GM18861 (cell line): ENCODE measurements around the gene ADARB2.
"Not testable (repeated sequence)": the region's sequence is repeated elsewhere in the genome, so short reads cannot be mapped to it uniquely, and the experiment has no call there.

Experiments
- ATAC-seq: cut with Tn5 transposase; IDR thresholded peaks from one replicate; pipeline ENCODE4 v1.9.1; 2021; ENCODE audit not compliant: unreplicated experiment

ADARB2 gene

GRCh38 chr10:1249142-1249920 lies 488.0 kb downstream of the ADARB2 start:
- ATAC-seq, result no peak

DNA sequence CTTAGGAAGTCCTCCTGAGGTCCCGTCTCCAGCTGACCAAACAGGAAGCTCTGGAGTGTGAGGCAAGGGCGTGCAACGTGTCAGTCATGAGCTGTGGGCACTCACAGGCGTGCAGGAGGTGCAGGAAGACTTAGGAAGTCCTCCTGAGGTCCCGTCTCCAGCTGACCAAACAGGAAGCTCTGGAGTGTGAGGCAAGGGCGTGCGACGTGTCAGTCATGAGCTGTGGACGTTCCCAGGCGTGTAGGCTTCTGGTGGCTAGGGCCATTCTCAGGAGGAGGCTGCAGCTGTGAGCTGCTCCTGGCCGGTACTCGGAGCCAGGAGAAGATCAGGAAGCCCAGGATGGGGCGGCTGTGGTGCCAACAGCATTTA lies 489.1 kb downstream of the ADARB2 start:
- ATAC-seq, result not testable (repeated sequence)

- ATAC-seq, result no peak
Observed at GRCh38 chr10:1247598-1248261, 489.6 kb downstream of the ADARB2 start.

DNA sequence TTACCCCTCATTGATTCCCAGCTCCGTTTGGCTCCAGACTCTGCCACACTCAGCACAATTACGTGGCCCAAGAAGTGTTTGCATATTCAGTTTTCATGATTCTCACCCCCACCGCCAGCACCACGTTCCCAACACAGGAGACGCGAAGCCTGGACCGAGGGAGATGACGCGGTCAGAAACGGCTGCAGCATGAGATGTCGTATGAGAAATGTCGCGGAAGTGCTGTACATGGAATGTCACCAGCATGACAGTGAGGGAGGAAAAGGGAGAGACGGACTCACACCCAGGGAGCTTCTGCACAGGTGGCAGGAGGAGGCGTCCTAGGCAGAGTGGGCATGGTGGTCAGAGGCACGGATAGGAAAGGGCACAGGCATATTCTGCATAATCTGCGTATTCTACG lies 492.8 kb downstream of the ADARB2 start:
- no peak for ATAC-seq

DNA sequence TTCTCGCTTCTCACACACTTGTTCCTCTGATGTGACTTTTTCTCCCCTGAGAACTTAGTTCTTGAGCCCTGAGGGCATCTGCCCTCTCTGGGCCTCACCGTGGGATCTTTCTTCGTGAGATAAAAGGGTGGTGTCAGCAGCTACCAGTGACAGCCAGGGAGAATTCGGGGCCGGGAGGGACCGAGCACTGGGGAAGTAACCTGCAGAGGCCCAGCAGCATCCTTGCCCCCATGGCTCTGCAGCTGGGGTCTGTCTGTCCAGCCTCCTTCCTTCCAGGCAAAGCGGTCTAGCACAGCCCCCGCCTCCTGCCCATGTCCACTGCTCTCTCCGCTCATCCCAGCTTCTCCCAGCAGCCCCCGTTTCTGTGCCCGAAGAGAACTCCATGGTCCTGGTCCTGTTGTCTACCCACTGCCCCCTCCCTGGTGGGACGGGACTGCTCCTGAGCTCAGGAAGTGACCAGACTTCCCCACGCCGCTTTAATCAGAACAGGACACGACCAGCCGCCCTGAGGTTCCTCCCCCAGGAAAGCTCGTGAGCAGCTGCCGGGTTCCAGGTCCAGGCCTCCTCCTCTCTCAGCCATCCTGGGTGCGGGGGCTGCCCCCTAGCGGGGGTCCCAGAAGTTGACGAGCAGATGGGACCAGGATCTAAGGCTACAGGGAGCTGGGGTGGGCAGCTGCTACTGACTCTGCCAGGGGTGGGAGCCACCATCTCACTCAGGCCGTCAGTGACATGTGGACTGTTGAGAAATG lies 493.7 kb downstream of the ADARB2 start:
- no peak for ATAC-seq

GRCh38 chr10:1242975-1243374 lies 494.4 kb downstream of the ADARB2 start:
- no peak for ATAC-seq

- ATAC-seq, result no peak
Observed at GRCh38 chr10:1241973-1242935, 495.1 kb downstream of the ADARB2 start.

GRCh38 chr10:1241322-1241890 lies 495.9 kb downstream of the ADARB2 start:
- ATAC-seq, result no peak

- no peak for ATAC-seq
Observed at GRCh38 chr10:1240341-1240775, 497.0 kb downstream of the ADARB2 start.

GRCh38 chr10:1233031-1233430 lies 504.3 kb downstream of the ADARB2 start:
- no peak for ATAC-seq

- ATAC-seq, result no peak
Observed at GRCh38 chr10:1232164-1232911, 505.0 kb downstream of the ADARB2 start.

DNA sequence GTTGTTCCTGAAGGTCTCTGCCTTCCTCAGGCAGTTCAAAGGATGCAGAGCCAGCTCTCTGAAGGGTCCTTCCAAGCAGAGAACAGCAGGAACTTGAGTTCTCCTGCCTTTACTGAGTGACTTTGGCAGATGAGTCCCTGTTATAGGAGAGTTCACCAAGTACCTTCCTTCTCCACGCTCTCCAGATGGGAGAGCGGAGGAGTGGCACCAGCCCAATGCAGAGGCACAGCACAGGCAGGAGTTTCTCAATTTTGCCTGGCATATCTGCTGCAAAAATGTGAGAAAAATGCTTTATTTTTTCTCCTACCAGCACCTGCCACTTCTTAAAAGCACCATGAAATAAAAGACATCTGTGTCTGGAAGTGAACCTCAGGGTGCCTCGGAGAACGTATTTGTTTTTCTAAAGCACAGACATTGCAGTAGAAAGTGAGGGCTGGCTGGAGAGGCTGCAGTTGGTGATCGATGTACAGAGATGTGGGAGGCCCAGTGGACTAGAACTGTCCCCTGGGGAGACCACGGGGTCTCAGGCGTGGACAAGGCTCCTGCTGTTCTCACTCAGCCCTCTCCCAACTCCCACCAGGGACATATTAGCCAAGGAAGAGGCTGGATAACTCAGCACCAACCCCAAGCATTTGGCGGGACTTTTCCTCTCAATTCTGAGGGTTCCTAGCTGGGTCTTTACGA lies 506.6 kb downstream of the ADARB2 start:
- no peak for ATAC-seq

DNA sequence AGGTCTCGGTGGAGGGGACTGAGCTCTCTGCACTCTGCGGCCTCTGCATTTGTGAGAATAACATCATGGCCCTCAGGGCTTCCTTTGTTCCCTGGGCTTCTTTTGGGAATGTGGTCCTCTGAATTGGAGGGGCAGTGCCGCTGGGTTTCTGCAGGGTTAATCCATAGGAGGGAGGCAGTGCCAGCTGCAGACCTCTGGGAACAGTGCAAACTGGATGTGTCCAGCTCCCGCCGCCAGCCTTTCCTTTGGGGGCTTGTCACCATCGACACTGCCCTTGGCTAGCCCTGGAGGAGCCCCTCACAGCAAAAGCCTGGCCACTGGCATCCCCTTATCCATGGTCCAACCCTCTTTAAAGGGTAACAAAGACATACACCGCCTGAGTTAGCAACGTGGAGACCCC lies 507.2 kb downstream of the ADARB2 start:
- no peak for ATAC-seq

DNA sequence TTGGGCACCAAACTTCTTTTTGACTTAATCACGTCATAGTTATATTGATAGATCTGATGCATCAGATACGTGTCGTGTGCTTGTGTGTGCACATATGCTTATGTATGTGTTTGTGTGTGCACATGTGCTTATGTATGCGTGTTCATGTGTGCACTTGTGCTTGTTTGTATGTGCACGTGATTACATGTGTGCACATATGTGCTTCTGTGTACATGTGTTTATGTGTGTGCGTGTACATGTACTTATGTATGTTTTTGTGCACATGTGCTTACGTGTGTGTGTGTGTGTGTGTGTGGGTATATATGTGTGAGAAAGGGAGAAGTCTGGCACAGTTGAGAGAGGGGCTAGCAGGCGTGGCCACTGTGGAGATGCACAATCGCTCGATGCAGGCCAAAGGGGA lies 507.8 kb downstream of the ADARB2 start:
- ATAC-seq, result no peak

DNA sequence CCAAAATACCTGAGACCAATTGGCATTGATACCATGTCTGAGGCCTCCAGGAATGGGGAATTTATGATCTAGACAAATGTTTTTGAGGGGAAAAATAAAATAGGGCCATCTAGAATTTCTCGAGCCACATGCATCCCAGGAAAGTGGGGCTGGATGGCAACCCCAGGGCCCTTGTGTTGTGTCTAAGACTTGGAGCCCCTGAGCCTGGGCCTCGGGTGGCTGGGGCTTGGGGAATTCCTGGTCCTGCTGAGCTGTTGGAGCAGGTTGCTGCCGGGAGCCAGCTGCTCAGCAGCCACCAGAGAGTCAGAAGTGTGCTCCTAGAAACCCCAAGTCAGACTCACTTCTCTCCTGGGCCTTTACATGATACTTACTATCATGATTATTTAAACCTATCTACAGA lies 508.2 kb downstream of the ADARB2 start:
- no peak for ATAC-seq

GRCh38 chr10:1228467-1228975 lies 508.8 kb downstream of the ADARB2 start:
- ATAC-seq, result no peak

DNA sequence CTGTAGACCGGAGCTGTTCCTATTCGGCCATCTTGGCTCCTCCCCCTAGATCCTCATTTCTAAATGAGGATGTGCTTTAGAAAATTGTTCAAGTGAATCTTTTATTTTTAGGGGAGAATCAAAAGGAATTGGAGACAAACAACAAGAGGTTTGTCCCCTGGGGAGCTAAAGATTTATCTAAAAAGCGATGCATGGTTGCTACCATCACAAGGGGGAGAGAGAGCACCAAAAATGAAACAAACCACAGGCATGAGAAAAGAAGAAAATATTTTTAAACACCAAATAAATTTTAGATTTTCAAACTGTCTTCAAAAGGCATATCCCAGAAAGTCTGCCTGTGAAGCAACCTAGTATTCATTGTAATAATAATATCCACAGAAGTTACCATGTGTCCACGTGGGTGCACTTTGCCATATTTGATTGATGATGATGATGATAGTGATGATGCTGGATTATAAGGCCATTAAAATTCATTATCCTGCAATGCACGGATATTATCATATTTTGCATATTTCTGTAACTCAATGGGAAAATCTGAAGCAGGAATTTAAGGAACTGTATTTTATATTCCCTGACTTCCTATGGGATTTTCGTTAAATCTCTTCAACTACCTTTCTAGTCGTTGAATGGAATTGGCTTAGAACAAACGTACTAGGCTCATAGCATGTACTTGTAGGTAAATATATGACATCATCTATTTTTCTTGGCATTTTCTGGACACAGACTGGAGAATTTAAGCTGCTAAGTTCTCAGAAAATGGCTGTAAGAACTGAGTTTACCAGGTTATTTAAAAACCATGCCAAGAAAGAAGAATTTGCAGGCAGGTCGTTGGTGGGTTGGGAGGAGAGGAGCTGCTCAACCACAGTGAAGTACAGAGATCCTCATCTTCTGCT lies 509.6 kb downstream of the ADARB2 start:
- ATAC-seq, result no peak

DNA sequence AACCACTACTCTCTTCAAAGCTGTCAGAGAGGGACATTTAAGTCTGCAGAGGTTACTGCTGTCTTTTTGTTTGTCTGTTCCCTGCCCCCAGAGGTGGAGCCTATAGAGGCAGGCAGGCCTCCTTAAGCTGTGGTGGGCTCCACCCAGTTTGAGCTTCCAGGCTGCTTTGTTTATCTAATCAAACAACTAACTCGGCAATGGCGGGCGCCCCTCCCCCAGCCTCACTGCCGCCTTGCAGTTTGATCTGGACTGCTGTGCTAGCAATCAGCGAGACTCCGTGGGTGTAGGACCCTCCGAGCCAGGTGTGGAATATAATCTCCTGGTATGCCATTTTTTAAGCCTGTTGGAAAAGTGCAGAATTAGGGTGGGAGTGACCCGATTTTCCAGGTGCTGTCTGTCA lies 510.4 kb downstream of the ADARB2 start:
- ATAC-seq, result not testable (repeated sequence)
